GM19395 (cell line): ENCODE measurements around the gene DHRS7B.
"Not testable (repeated sequence)": the region's sequence is repeated elsewhere in the genome, so short reads cannot be mapped to it uniquely, and the experiment has no call there.

ENCODE experiments used
- ATAC-seq: cut with Tn5 transposase; IDR thresholded peaks from one replicate; pipeline ENCODE4 v1.9.1; 2021; ENCODE audit warnings: mild to moderate bottlenecking, moderate library complexity; ENCODE audit not compliant: unreplicated experiment

DHRS7B gene, protein sequence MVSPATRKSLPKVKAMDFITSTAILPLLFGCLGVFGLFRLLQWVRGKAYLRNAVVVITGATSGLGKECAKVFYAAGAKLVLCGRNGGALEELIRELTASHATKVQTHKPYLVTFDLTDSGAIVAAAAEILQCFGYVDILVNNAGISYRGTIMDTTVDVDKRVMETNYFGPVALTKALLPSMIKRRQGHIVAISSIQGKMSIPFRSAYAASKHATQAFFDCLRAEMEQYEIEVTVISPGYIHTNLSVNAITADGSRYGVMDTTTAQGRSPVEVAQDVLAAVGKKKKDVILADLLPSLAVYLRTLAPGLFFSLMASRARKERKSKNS

DNA sequence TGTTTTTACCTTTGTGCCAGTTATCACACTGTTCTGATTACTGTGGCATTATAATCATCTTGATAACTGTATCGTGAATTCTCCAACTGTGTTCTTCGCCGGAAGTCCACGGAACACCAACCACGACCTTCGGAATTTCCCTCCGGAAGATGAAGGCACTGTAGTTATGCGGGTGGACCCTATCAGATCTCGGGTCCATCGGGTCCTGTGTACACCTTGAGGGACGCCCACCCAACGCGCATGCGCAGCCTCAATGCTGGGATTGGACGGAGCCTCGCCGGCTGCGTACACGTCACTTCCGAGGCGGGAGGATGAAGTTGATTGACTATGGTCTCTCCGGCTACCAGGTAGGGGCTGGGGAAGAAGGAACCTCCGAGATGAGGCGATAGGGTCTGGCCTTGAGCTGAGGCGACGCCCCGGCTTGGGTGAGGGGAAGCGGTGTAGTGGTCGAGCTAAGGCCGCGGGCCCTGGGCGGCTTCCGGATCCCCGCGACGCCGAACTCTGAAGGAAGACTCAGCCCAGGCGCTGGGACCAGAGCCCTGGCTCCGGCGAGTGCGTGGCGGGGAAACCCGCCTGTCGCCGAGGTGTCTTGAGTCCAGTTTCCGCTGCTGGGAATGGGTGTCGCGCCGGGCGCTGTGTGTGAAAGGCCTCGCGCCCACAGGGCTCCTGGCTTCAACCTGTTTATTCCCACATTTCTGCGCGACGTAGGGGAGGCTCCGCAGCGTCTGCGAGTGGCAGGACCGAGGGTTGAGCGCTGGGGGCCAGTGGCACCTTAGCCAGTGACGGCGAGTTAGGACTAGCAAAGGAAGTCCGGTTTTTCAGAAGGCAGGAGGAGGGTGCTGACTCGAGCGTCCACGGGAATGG is at the start of gene DHRS7B:
TSS of gene DHRS7B (plus strand) at position 320 of the 864 bp plus-strand sequence. CDS start at position 328, 8 bp downstream.
- peak; percentile 93 for ATAC-seq

GRCh38 chr17:21077281-21077680 is 49.5 kb upstream of the DHRS7B start:
- ATAC-seq = no peak

DNA sequence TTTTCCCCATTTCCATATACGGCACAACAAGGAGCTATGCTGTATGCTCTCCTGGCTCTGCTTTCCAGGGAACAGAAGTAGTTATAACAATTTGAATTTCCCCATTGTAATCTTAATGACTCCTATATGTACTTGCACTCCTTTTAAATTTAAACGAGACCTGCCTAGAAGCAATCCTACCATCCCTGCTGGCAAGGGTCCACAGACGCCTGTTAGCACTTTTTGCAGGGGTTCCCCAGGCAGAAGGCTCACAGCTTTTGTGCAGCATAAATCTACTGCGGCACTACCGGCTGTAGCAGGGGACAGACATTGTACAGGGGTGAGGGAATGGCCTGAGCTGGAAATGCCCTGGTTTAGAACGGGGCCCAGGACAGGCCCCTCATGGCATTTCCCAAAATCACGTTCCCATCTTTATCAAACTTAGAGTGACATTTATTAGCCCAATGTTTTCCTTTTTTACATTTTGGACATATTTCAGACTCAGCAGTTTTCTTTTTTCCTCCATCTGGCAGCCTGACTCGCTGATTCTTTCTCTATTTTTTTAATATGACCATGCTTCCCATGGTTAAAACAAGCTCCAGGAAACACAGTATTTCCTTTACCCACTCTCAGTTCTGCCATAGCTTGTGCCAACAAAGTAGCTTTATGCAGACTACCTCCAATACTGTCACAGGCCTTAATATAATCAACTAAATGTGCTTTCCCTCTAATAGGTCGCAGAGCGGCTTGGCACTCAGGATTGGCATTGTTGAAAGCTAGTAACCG is 48.6 kb upstream of the DHRS7B start:
- ATAC-seq = no peak

DNA sequence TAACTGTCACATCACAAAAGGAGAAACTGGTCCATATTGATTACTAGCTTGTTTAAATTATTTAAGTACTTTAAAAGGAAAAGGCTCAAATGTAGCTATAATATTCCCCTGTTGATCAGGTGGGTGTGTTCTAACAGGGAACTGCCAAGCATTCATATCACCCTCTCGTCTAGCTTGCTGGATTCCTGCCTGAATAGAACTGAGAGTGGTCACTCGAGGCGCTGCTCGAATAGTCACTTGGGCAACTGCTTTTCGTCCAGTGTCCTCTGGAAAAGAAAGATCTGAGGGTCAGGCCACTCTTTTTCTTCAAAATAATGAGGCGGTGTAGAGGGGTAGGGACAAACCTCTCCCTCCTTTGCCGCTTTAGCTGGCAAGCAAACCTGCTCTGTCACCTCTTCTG is 47.6 kb upstream of the DHRS7B start:
- no peak for ATAC-seq

DNA sequence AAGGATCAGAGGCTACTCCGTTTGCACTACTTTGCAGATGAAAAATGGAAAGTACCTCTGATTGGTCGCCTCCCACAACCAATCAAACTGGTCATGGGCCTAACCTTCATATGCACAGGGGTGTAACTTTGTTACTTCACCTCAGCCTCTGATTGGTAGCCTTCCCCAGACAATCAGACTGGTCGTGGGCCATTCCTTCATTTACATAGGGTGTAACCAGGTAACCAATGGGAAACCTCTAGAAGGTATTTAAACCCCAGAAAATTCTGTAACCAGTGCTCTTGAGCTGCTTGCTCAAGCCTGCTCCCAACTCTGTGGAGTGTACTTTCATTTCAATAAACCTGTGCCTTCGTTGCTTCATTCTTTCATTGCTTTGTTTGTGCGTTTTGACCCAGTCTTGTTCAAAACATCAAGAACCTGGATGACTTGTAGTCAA is 44.7 kb upstream of the DHRS7B start:
- ATAC-seq = no peak

DNA sequence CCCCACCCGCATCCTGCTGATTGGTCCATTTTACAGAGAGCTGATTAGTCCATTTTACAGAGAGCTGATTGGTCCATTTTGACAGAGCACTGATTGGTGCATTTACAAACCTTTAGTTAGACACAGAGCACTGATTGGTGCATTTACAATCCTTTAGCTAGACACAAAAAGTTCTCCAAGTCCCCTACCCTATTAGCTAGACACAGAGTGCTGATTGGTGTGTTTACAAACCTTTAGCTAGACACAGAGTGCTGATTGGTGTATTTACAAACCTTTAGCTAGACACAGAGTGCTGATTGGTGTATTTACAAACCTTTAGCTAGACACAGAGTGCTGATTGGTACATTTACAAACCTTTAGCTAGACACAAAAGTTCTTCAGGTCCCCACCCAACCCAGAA is 41.5 kb upstream of the DHRS7B start:
- ATAC-seq = not testable (repeated sequence)

GRCh38 chr17:21085707-21086106 is 41.1 kb upstream of the DHRS7B start:
- ATAC-seq = no peak

DNA sequence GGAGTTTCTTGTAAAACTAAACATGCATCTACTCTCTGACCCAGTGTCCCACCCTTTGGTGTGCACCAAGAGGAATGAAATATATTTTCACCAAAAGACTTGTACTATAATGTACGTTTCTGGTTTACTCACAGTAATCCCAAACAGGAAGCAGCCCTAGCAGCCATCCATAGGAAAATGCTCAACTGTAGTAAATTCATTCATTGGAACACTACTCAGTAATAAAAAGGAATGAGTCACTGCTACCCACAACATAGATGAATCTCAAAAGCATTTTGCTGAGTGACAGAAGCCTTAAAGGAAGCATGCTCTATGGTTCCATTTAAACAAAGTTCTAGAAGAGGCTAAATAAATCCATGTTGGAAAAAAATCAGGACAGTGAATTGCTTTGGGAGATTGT is 37.6 kb upstream of the DHRS7B start:
- ATAC-seq = no peak

DNA sequence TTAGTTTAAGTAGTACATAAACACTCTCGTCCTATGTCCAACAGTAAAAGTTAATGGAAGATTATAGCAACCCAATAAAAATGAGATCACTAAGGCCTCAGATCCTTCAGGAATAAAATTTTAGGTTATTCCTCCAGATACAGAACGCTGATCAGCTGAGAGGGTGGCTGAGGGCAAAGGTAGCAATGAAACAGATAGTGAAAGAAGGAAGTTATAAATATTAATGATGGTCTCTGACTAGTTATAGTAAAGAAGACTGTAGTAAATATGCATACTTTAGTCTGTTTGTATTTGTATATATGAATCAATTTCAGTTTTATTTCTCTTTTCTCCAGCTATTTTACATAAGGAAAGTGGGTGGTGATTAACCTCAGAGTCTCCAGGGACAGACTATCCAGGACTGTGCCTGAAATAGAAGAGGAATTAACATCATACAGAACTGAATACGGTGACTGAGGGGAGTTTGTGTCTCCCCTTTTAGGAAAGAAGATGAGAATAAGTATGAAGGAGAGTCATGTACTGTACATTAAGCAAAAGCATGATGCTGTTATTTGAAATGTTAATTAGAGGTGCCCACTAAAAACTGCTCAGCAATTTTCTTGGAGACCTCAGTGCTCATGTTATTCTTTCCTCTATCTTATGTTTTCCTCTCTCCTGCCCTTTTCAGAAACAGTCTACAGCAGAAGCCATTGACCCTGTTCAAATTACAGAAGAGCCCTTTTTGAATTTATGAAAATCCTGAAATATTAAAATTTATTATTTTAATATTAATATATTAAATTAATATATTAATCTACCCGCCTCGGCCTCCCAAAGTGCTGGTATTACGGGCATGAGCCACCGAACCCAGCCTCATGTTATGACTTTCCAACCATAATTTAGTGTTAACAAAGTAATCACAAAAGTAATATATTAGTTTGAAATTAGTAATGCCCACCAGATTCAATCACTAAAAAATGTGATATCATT is 36.5 kb upstream of the DHRS7B start:
- no peak for ATAC-seq

- no peak for ATAC-seq
Measured at GRCh38 chr17:21090902-21091618, 35.7 kb upstream of the DHRS7B start.

DNA sequence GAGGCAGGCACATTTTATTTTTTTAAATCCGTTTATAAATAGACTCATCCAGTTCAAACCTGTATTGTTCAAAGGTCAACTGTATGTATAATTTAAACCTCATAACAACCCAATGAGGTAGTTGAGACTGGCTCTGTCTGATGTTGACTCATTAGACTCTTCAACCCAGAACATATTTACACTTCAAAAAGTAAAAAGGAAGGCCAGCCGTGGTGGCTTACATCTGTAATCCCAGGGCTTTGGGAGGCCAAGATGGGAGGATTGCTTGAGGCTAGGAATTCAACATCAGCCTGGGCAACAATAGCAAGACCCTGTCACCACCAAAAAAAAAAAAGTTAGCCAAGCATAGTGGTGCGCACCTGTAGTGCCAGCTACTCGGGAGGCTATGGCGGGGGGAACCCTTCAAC is 32.5 kb upstream of the DHRS7B start:
- no peak for ATAC-seq

DNA sequence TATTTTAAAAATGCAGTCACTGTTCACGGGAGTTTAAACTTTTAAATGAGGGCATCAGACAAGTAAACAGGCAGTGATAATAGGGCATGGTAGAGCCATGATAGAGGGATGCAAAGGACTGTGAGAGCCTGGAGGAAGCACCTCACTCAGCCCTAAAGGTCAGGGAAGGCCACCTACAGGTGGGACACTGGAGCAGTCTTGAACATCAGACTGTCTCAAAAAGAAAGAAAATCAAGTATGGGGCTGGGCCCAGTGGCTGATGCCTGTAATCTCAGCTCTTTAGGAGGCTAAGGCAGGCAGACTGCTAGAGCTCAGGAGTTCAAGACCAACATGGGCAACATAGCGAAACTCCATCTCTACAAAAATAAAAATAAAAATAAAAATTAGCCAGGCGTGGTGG is 31.0 kb upstream of the DHRS7B start:
- ATAC-seq = no peak

- ATAC-seq = no peak
Measured at GRCh38 chr17:21096874-21097273, 29.9 kb upstream of the DHRS7B start.

GRCh38 chr17:21098934-21099689 is 27.7 kb upstream of the DHRS7B start:
- peak; percentile 96 for ATAC-seq

GRCh38 chr17:21100636-21101035 is 26.1 kb upstream of the DHRS7B start:
- ATAC-seq = no peak

- ATAC-seq = no peak
Measured at GRCh38 chr17:21104608-21105007, 22.2 kb upstream of the DHRS7B start.

DNA sequence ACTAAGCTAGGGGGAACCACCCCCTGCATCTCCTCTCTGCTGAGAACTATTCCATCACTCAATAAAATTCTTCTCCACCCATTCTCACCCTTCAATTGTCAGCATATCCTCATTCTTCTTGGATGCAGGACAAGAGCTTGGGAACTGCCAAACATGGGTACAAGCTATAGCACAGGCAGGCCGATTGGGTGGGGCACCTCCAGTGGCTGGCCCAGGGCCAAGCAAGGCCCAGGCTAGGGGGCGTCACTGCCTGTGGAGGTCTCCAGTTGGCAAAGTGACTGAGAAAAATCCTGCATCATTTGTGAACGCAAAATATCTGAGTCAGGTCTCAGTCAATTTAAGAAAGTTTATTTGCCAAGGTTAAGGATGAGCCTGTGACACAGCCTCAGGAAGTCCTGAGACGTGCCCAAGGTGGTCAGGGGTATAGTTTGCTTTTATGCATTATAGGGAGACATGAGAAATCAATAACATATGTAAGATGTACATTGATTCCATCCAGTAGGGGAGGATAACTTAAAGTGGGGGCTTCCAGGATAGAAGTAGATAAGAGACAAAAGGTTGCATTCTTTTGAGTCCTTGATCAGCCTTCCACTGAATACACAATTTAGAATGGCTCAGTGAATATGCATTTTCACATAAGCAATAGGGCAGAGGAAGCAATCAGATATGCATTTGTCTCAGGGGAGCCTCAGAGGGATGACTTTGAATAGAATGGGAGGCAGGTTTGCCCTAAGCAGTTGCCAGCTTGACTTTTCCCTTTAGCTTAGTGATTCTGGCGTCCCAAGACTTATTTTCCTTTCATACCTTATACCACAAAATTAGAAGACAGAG is 21.5 kb upstream of the DHRS7B start:
- ATAC-seq = no peak

- ATAC-seq = no peak
Measured at GRCh38 chr17:21106316-21106715, 20.4 kb upstream of the DHRS7B start.
